H1 (cell line): Measurements from ENCODE around the gene BLNK. TPM values are rescaled to one million over a fixed set of nuclear protein-coding genes. Genes with fewer than 3 reads are reported as not detected.

Experiments
- CTCF ChIA-PET: fragments of 300-600 bp; sonication (Branson Sonifier 250); formaldehyde crosslinking; loops from one replicate; lab custom pipeline; 2021; ENCODE audit not compliant: partially characterized antibody; lab: Charles Lee
- POLR2A ChIA-PET: fragments of 300-600 bp; sonication (Branson Sonifier 250); formaldehyde crosslinking; loops from one replicate; lab custom pipeline; 2021; ENCODE audit warnings: inconsistent platforms; ENCODE audit not compliant: partially characterized antibody; lab: Charles Lee
- DNase-seq, 2 experiments: peaks; one replicate each; pipeline versions ENCODE4 v3.0.0 to v3.0.0-alpha.2; 2010 to 2022; ENCODE audit warnings: low spot score in 2 of 2, low read depth in 1 of 2, mixed read lengths in 1 of 2
- FAIRE-seq: peaks from 2 replicates; lab custom pipeline; 2011; peaks lifted over from hg19 to GRCh38; lab: Jason Lieb, UNC
- H2AFZ ChIP-seq: 2 replicates; pipeline ENCODE4 v1.8.1; 2012; ENCODE audit warnings: low read length, inconsistent platforms
- H2AK5ac ChIP-seq: 2 replicates; pipeline ENCODE4 v1.6.1; 2013; ENCODE audit warnings: low read depth, low read length
- H2BK120ac ChIP-seq: replicated peaks from 2 replicates; pipeline ENCODE3; 2013; ENCODE audit warnings: low read depth, low read length, inconsistent platforms
- H2BK12ac ChIP-seq: 2 replicates; pipeline ENCODE4 v1.6.1; 2013; ENCODE audit warnings: low read depth, low read length
- H2BK15ac ChIP-seq: 2 replicates; pipeline ENCODE4 v1.6.1; 2013; ENCODE audit warnings: low read length
- H2BK20ac ChIP-seq: 2 replicates; pipeline ENCODE4 v1.6.1; 2013; ENCODE audit warnings: low read length
- H2BK5ac ChIP-seq: 2 replicates; pipeline ENCODE4 v1.6.1; 2013; ENCODE audit warnings: low read depth, low read length
- H3K14ac ChIP-seq: 2 replicates; pipeline ENCODE4 v1.6.1; 2013; ENCODE audit warnings: inconsistent platforms; ENCODE audit not compliant: insufficient read length
- H3K18ac ChIP-seq: 2 replicates; pipeline ENCODE4 v1.6.1; 2013; ENCODE audit warnings: low read length; ENCODE audit errors: extremely low read depth
- H3K23ac ChIP-seq: 2 replicates; pipeline ENCODE4 v1.6.1; 2013; ENCODE audit warnings: inconsistent platforms; ENCODE audit not compliant: insufficient read length
- H3K23me2 ChIP-seq: 2 replicates; pipeline ENCODE4 v1.6.1; 2013; ENCODE audit warnings: low read depth, low read length
- H3K27ac ChIP-seq: 2 replicates; pipeline ENCODE4 v1.6.1; 2011; ENCODE audit warnings: low read depth, low read length, inconsistent platforms
- H3K27me3 ChIP-seq, 4 experiments: replicated peaks in 1 of 4; 1 replicate in 1 of 4; 2 replicates in 3 of 4; pipeline versions ENCODE4 v1.6.1 to v1.8.1; 2011 to 2013; ENCODE audit warnings: low read length in 3 of 4, mild to moderate bottlenecking in 3 of 4, inconsistent platforms in 2 of 4, mixed read lengths in 2 of 4, moderate library complexity in 1 of 4; ENCODE audit not compliant: control insufficient read depth in 3 of 4, insufficient read depth in 3 of 4; ENCODE audit errors: extremely low read depth in 1 of 4
- H3K36me3 ChIP-seq, 4 experiments: 2 replicates each; pipeline versions ENCODE4 v1.6.1 to v1.8.1; 2011 to 2013; ENCODE audit warnings: mild to moderate bottlenecking in 4 of 4, low read length in 3 of 4, moderate library complexity in 2 of 4, control low read depth in 1 of 4, inconsistent platforms in 1 of 4; ENCODE audit not compliant: insufficient read depth in 4 of 4, control insufficient read depth in 2 of 4
- H3K4ac ChIP-seq: replicated peaks from 2 replicates; pipeline ENCODE3; 2013; ENCODE audit warnings: low read length, low read depth, mixed read lengths, inconsistent platforms; ENCODE audit not compliant: insufficient read length
- H3K4me1 ChIP-seq, 4 experiments: replicated peaks in 1 of 4; 1 replicate in 1 of 4; 2 replicates in 3 of 4; pipeline versions ENCODE4 v1.6.1 to v1.8.1; 2011 to 2013; ENCODE audit warnings: low read length in 3 of 4, inconsistent platforms in 2 of 4, mixed read lengths in 1 of 4; ENCODE audit not compliant: insufficient read depth in 4 of 4, control insufficient read depth in 3 of 4
- H3K4me2 ChIP-seq, 2 experiments: 2 replicates each; pipeline versions ENCODE4 v1.6.1 to v1.8.1; 2011 to 2013; ENCODE audit warnings: low read depth in 2 of 2, low read length in 2 of 2, control low read depth in 1 of 2, inconsistent platforms in 1 of 2, mild to moderate bottlenecking in 1 of 2; ENCODE audit not compliant: insufficient read depth in 1 of 2
- H3K4me3 ChIP-seq, 4 experiments: fragments of 200-600, 300-600 bp in 1 of 4; sonication (generic), shearing (Covaris generic), sonication (Bioruptor Twin) in 1 of 4; 2 replicates each; pipeline versions ENCODE4 v1.5.1 to v1.8.1; 2011 to 2016; ENCODE audit warnings: low read length in 4 of 4, low read depth in 3 of 4, control low read depth in 2 of 4, inconsistent platforms in 2 of 4, mild to moderate bottlenecking in 2 of 4, mixed read lengths in 1 of 4, moderate library complexity in 1 of 4; ENCODE audit not compliant: insufficient read depth in 2 of 4; ENCODE audit errors: extremely low read depth in 1 of 4
- H3K56ac ChIP-seq: replicated peaks from 2 replicates; pipeline ENCODE3; 2013; ENCODE audit warnings: low read depth, mild to moderate bottlenecking, mixed read lengths, low read length, inconsistent platforms; ENCODE audit not compliant: insufficient read length
- H3K79me1 ChIP-seq: 2 replicates; pipeline ENCODE4 v1.6.1; 2013; ENCODE audit warnings: low read depth, low read length, control low read depth
- H3K79me2 ChIP-seq, 2 experiments: 2 replicates each; pipeline versions ENCODE4 v1.6.1 to v1.8.1; 2012 to 2013; ENCODE audit warnings: low read length in 2 of 2, mild to moderate bottlenecking in 2 of 2, inconsistent platforms in 1 of 2; ENCODE audit not compliant: insufficient read depth in 2 of 2, control insufficient read depth in 1 of 2
- H3K9ac ChIP-seq, 4 experiments: replicated peaks in 1 of 4; 1 replicate in 1 of 4; 2 replicates in 3 of 4; pipeline versions ENCODE4 v1.6.1 to v1.8.1; 2011 to 2013; ENCODE audit warnings: low read depth in 3 of 4, low read length in 3 of 4, control low read depth in 2 of 4, mild to moderate bottlenecking in 2 of 4, moderate library complexity in 2 of 4, inconsistent platforms in 1 of 4; ENCODE audit errors: extremely low read depth in 1 of 4
- H3K9me3 ChIP-seq, 2 experiments: 2 replicates each; pipeline versions ENCODE4 v1.6.1 to v1.8.1; 2012 to 2013; ENCODE audit warnings: mild to moderate bottlenecking in 2 of 2, moderate library complexity in 2 of 2, control low read depth in 1 of 2, inconsistent platforms in 1 of 2, low read depth in 1 of 2, low read length in 1 of 2, mixed read lengths in 1 of 2; ENCODE audit not compliant: insufficient read depth in 2 of 2
- H4K20me1 ChIP-seq, 2 experiments: replicated peaks in 1 of 2; 2 replicates each; pipeline versions ENCODE3 to v1.8.1; 2011 to 2013; ENCODE audit warnings: inconsistent platforms in 2 of 2, low read length in 2 of 2, mild to moderate bottlenecking in 1 of 2; ENCODE audit not compliant: insufficient read depth in 2 of 2, control insufficient read depth in 1 of 2
- H4K5ac ChIP-seq: 2 replicates; pipeline ENCODE4 v1.6.1; 2013; ENCODE audit warnings: low read length, low read depth, mixed read lengths, inconsistent platforms; ENCODE audit not compliant: insufficient read length
- H4K8ac ChIP-seq: 2 replicates; pipeline ENCODE4 v1.8.0; 2013; ENCODE audit warnings: mild to moderate bottlenecking, moderate library complexity, low read length, inconsistent platforms; ENCODE audit not compliant: insufficient read depth; ENCODE audit errors: extremely low read depth
- H4K91ac ChIP-seq: replicated peaks from 2 replicates; pipeline ENCODE3; 2013; ENCODE audit warnings: low read length, mixed read lengths, inconsistent platforms; ENCODE audit not compliant: insufficient read length
- BRCA1 ChIP-seq: IDR thresholded peaks from 2 replicates; pipeline ENCODE4 v1.6.1; 2012; ENCODE audit warnings: low read depth, low read length, improper control_type of control experiment
- CHD1 ChIP-seq: IDR thresholded peaks from 2 replicates; pipeline ENCODE4 v1.6.1; 2012; ENCODE audit warnings: low read depth, low read length, improper control_type of control experiment
- GTF2F1 ChIP-seq: IDR thresholded peaks from 2 replicates; pipeline ENCODE4 v1.6.1; 2012; ENCODE audit warnings: low read depth, low read length, improper control_type of control experiment, borderline replicate concordance
- KDM4A ChIP-seq: IDR thresholded peaks from one replicate; pipeline ENCODE4 v1.7.1; 2012; ENCODE audit warnings: low read depth, mild to moderate bottlenecking, moderate library complexity, low read length, inconsistent platforms; ENCODE audit not compliant: severe bottlenecking
- NANOG ChIP-seq: IDR thresholded peaks from 2 replicates; pipeline ENCODE4 v1.6.1; 2011; ENCODE audit warnings: low read length, low read depth, mild to moderate bottlenecking, inconsistent platforms; ENCODE audit not compliant: insufficient read depth, poor library complexity, severe bottlenecking
- NRF1 ChIP-seq: IDR thresholded peaks from 2 replicates; pipeline ENCODE4 v1.6.1; 2011; ENCODE audit warnings: mild to moderate bottlenecking, low read depth, low read length, improper control_type of control experiment
- PHF8 ChIP-seq: fragments of 200-600 bp; sonication (generic); conservative IDR thresholded peaks from 2 replicates; pipeline ENCODE4 v1.7.1; 2012; ENCODE audit warnings: low read depth, mild to moderate bottlenecking, inconsistent platforms, low read length, moderate library complexity
- POLR2A ChIP-seq, 2 experiments: IDR thresholded peaks; 1 replicate in 1 of 2; 2 replicates in 1 of 2; pipeline ENCODE4 v1.6.1; 2011; ENCODE audit warnings: low read depth in 2 of 2, low read length in 2 of 2, mild to moderate bottlenecking in 2 of 2; ENCODE audit errors: control extremely low read depth in 1 of 2
- RXRA ChIP-seq: IDR thresholded peaks from 2 replicates; pipeline ENCODE4 v1.6.1; 2011; ENCODE audit warnings: low read depth, mild to moderate bottlenecking, low read length, moderate library complexity; ENCODE audit not compliant: insufficient read depth
- SIRT6 ChIP-seq: IDR thresholded peaks from one replicate; pipeline ENCODE4 v1.7.1; 2012; ENCODE audit warnings: low read length, inconsistent platforms
- SP4 ChIP-seq: IDR thresholded peaks from 2 replicates; pipeline ENCODE4 v1.6.1; 2012; ENCODE audit warnings: low read length, inconsistent platforms
- TAF7 ChIP-seq: optimal IDR thresholded peaks from 2 replicates; pipeline ENCODE3; 2011; ENCODE audit warnings: low read depth, mild to moderate bottlenecking, inconsistent platforms, low read length, moderate library complexity, borderline replicate concordance
- TCF12 ChIP-seq: IDR thresholded peaks from 2 replicates; pipeline ENCODE4 v1.6.1; 2011; ENCODE audit warnings: low read depth, mild to moderate bottlenecking, low read length
- ZNF274 ChIP-seq: IDR thresholded peaks from 2 replicates; pipeline ENCODE4 v1.7.0; 2012; ENCODE audit warnings: low read length, borderline replicate concordance; ENCODE audit errors: extremely low read depth
- WGBS, 2 experiments: shearing (Covaris generic) in 1 of 2; methylation state at CpG; one replicate each; pipeline versions ENCODE4 v1.1.6 to v1.1.7; 2013 to 2015; ENCODE audit warnings: low lambda C conversion rate in 2 of 2, mixed read lengths in 2 of 2, inconsistent platforms in 1 of 2, low coverage in 1 of 2, missing lambda C conversion rate in 1 of 2; ENCODE audit not compliant: insufficient replicate concordance in 2 of 2, insufficient coverage in 1 of 2, insufficient read length in 1 of 2; ENCODE audit errors: extremely low coverage in 1 of 2, missing lambda C conversion rate in 1 of 2; 5-methylcytosine and 5-hydroxymethylcytosine counted together
- polyA plus RNA-seq, 7 experiments: library from polyadenylated mRNA; depleted of rRNA in 3 of 7; stranded (reverse) in 5 of 7; unstranded in 2 of 7; fragments of >200 nt in 5 of 7; fragments of 200-250 nt in 2 of 7; gene quantifications; 1 replicate in 5 of 7; 2 replicates in 1 of 7; 4 replicates in 1 of 7; pipeline versions ENCODE4 v1.2.1 to v1.2.3, GENCODE V29; 2011 to 2013; ENCODE audit warnings: missing spikeins in 2 of 7, mixed read lengths in 2 of 7
- total RNA-seq: library from RNA; stranded (reverse); fragmentation: NEBNext Ultra II Directional; extraction: Animal tissue kit (Norgen Biotek cat#: 25700); gene quantifications from 2 replicates; pipeline ENCODE4 v1.2.1, GENCODE V29; 2021
- TF ChIP-seq, protein P1 (sequence below): IDR thresholded peaks from 2 replicates; pipeline ENCODE4 v1.6.1; 2012; ENCODE audit warnings: inconsistent platforms

The BLNK gene
- total and polyA plus RNA-seq, 2 of the 8 experiments (the other 6 are each of a cell fraction or from before 2014, with no cell fraction given), result not detected

DNA sequence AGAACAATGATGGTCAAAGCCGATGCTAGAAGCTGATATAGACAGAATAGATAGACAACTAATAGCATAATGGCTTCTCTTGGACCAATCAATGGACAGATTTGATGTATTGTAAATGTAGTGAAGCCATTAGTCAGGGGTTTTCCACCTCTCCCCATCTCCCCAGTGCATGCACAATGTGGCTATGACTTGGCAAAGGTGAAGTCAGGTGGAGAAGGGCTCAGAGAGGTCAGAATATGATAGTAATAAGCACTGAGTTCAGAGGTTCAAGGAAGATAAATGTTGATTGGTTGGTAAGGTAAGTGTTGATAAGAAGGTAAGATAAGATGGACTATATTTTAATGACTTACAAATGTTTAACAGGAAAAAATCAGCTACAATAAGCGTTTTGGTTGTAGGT lies 28.5 kb downstream of the BLNK start:
- H3K56ac ChIP-seq, result no peak overlapping the region
- ChIA-PET CTCF (interaction anchor here (0.6 kb wide), 2 partner anchors 76 to 98 kb away, joined by 3 to 4 read pairs; no protein-coding TSS in a partner anchor), POLR2A (no interaction called here)
- 94% methylated on average over 2 of the region's 2 CpGs; no CpG with 5 or more reads in 1 of the 2 experiments for WGBS, 2 experiments
- no peaks in the 10 kb centered on the region for H3K36me3 ChIP-seq
- H2BK5ac ChIP-seq, result no peak overlapping the region
- H3K4me1 ChIP-seq, result no peaks in the 10 kb centered on the region
- no peak overlapping the region for H2AK5ac ChIP-seq
- no peak overlapping the region for H3K18ac ChIP-seq
- no peak overlapping the region for H4K8ac ChIP-seq
- no peak overlapping the region for H2AFZ ChIP-seq
- no peak overlapping the region for H3K4ac ChIP-seq
- no peak overlapping the region for H3K27ac ChIP-seq
- H2BK12ac ChIP-seq, result no peak overlapping the region
- no peak overlapping the region for H4K91ac ChIP-seq
- H3K14ac ChIP-seq, result no peak overlapping the region
- no peaks in the 10 kb centered on the region for H3K79me1 ChIP-seq
- no peaks in the 10 kb centered on the region for H3K79me2 ChIP-seq
- no peak overlapping the region for H2BK15ac ChIP-seq
- DNase-seq (no peak), FAIRE-seq (no peak)
- H2BK20ac ChIP-seq, result no peak overlapping the region
- H4K5ac ChIP-seq, result no peak overlapping the region
- no peak overlapping the region for H3K23ac ChIP-seq
- no peaks in the 10 kb centered on the region for H3K27me3 ChIP-seq
- no peaks in the 10 kb centered on the region for H4K20me1 ChIP-seq
- H2BK120ac ChIP-seq, result no peak overlapping the region
- no peak overlapping the region for H3K4me2 ChIP-seq
- H3K9ac ChIP-seq, result no peak overlapping the region; a peak in 1 of 7 replicates
- H3K4me3 ChIP-seq, result no peak overlapping the region
- H3K23me2 ChIP-seq, result no peaks in the 10 kb centered on the region
- H3K9me3 ChIP-seq, result no peaks in the 10 kb centered on the region
- no peak for TF ChIP-seq POLR2A (IDR thresholded peaks at IDR 0.05; ENCODE audit: control extremely low read depth in 1 of 2, low read depth in 2 of 2, low read length in 2 of 2)
- TF ChIP-seq PHF8, result no peak
- TF ChIP-seq RXRA, result no peak
- TF ChIP-seq TAF7, result no peak
- no peak for TF ChIP-seq NANOG
- no peak for TF ChIP-seq SP4
- TF ChIP-seq CHD1, result no peak
- TF ChIP-seq NRF1, result no peak
- no peak for TF ChIP-seq BRCA1
- TF ChIP-seq SIRT6, result no peak
- TF ChIP-seq, protein P1, sequence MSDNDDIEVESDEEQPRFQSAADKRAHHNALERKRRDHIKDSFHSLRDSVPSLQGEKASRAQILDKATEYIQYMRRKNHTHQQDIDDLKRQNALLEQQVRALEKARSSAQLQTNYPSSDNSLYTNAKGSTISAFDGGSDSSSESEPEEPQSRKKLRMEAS, result no peak
- no peak for TF ChIP-seq TCF12
- no peak for TF ChIP-seq ZNF274
- TF ChIP-seq GTF2F1, result no peak
- TF ChIP-seq KDM4A, result no peak
